ENCODE results near the gene TRIM27.

DNA sequence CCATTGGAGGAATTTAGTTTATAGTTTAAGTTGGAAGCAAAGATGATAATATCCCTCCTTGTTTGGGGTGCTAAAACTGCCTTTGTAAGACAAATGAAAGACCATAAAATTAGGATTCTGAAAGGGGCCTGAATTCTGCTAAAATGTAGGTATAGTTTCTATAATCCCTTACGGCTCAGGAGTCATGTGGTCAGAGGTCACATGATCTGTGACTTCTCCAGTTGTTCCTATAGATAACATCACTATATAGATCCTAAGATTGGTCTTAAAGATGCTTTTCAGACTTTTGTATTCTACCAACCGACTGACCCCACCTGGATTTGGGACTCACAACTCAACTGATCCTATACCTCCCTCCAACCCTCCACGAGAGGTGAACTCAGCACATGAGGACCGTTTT, 44.7 kb upstream of the TRIM27 start:
- TF ChIP-seq EP300 (IDR thresholded peaks at IDR 0.05), result no peak
- TF ChIP-seq POLR2A (IDR thresholded peaks at IDR 0.05), result no peak

All from ovary (tissue), 1 donor.